Renal cortex interstitium (tissue), 11 donors: Measurements from ENCODE around the gene TCF4. TPM values are rescaled to one million over a fixed set of nuclear protein-coding genes. Genes with fewer than 3 reads are reported as not detected.
A peak's percentile ranks its signal among the peaks of the same experiment; 100 is the strongest.

Source experiments
- DNase-seq, 11 donors: peaks; one replicate each; pipeline ENCODE4 v3.0.0-alpha.2; 2013; ENCODE audit warnings: low read depth in 9 of 11, low spot score in 4 of 11; ENCODE audit errors: extremely low read depth in 1 of 11
- polyA plus RNA-seq, 3 donors: library from polyadenylated mRNA; unstranded; fragments of 120-200 nt; gene quantifications; one replicate each; pipeline ENCODE4 v1.2.1, GENCODE V29; 2013; ENCODE audit not compliant: insufficient read length in 3 of 3

The TCF4 gene
- polyA plus RNA-seq, 3 donors: 70.9 to 79.8 (median 71.1) TPM

DNA sequence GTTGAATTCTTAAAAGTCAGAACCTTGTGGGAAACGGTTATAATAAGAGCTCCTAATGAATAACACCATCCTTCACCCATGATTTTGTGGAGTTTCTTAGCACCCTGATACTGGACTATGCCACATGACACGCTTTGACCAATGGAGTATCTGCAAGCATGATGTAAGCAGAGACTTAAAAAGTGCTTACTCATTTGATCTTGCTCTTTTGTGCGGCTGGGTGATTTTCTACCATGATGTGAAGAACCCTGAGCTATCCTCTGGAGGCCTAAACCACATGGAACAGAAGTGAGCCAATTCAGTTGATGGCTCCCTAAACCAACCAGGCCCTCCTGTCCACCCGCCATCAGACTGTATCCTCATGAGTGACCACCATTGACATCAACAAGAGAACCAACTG, 70.9 kb downstream of the TCF4 start:
- no peak for DNase-seq

DNA sequence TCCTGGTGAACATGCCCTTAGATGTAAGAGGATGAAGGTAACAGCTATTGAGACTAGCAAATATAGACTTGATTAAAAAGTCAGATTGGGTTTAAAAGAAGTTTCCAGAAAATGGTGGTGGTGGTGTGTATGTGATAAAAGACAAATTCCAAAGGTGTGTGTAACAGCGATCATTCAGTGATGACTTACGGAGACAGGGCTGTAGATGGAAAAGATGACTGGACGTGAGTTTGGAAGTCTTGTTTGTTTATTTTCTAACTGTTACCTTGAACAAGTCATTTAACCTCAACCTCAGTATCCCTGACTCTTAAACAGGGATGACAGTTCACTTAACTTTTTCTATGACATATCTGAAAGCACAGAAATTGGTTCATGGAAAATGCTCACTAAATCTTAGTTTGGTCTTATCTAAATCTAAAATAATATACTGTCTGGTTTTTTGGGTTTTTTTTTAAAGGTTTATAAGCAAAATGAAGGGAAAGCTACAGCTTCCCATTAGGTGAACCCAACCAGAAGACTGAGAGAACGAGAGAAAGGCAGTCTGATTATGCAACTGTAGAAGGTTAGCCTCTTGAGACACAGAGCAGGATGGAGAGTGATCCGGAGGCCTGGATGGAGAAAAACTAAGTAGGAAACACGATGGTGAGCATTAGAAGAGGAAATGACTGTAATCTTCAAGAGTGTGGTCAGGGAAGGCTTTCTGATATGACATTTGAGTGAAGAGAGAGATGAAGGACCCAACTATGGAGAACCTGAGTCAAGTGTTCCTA, 71.9 kb downstream of the TCF4 start:
- DNase-seq: no peak

DNA sequence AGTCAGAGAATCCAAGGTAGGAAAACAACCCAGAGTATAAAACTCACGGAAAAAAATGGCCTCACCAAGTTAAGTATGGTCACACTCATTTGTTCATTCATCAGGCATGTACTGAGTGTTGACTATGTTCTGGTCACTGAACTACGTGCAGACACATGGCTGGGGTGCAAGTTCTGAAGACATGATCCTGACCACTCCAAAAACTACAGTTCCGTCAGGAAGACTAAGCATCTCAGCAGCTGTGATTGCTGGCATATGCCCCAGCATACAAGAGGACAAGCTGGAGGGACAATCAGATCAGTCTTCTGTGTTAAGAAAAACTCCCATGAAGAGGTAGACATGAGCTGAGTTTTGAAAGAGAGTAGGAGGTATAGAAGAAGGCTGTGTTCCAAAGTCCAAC, 72.8 kb downstream of the TCF4 start:
- no peak for DNase-seq

DNA sequence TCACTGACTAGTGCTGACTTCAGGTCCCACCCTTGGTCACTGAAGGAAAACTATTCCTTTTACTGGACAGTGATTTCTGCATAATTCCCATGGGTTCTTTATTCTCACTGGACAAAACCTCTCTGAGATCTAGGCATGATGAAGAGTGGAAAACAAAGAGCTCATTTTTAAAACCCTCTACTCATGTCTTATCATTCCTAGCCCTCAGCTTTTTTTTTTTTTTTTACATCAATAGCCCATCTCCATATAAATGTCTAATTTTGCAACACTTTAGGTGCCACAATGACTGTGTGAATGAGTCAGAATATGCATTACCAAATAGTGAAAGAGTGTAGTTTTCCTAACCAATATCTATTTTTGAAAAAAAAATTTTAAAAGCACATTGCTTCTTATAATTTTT, 74.8 kb downstream of the TCF4 start:
- no peak for DNase-seq

DNA sequence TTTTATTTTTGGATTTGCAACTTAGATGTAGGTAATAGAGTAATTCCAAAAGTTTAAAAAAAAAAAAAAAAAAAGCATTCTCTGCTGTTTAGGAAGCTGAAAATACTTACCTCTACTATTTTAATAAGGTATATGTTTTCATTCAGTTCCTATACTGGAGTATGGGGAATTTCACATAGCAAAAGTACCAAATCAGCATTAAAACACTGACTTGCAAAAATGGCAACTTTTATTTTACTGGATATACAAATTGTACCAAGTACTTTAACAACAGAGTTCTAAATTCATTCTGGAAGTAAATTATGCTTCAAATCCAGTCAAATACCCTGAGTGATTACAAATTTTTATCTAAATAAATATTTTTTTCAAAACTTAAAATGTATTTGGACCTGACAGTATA, 76.7 kb downstream of the TCF4 start:
- DNase-seq: no peak

DNA sequence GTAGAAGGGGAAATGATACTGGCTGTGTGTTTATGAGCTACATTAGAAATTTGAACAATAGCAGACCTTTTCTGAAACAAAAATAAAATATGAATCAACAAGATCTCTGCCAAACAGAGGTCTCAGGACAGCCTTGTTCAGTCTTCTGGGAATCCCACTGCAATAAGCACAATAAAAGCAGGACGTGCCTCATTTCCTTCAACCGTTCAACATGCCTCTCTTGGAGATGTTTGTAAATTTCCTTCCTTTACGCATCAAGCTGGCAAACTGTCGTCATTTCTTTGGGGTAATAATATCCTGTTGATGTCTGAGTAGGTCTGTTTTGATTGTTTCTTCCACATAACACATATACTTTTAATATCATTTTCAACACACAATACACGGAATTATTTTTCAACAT, 77.2 kb downstream of the TCF4 start:
- DNase-seq: peak in 6 of 11 donors; percentile 15 to 59 (median 46)

DNA sequence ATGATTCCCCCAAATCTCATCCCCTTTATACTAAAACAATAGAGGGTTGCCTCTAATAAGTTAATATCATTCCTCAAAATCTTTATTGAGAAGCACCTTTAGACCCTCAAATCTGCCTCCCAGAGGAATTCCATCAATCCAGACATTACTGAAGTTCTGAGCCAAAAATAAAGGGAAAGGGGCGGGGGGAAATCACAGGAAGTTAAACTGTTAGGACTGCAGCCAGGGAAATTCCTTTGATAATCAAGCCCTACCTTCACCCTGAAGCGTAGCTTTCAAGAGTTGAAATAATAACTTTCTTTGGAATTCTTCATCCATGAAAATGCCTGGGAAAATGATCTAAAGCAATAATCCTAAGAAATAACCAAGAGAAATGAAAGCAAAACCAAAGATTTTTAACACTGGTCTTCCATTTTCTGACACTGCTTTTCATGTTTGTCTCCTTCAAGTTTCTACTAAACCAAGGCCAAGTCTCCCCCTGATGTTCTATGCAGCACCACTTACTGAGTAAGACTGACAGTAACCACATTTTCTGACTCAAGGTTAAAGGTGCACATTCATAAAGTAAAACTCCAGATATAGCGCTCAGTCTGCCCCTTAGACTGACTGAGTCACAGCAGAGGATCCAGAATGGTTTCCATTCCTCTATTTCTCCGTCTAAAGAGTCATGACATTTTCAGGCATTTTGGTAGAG, 78.2 kb downstream of the TCF4 start:
- DNase-seq: peak in 7 of 11 donors; percentile 40 to 52 (median 47)

DNA sequence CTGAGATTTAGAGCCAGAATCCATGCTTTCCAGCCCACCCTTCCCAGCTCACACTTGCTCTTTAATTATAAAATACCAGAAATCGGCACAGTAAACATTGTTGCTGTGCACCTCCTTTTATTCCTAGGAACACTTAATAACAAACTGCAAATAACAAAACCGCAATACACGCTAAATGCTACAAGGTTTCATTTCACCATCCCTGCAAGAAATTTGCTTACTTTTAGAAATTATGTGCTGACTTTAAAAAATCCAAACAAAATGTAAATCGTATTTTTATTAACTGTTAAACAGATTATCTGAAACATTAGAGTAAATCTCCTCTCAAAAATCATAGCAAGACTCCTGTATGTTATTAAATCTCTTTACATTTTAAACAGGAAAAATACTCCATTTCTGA, 79.3 kb downstream of the TCF4 start:
- DNase-seq: no peak

- DNase-seq: no peak
Measured at GRCh38 chr18:55506074-55506473, 81.9 kb downstream of the TCF4 start.

DNA sequence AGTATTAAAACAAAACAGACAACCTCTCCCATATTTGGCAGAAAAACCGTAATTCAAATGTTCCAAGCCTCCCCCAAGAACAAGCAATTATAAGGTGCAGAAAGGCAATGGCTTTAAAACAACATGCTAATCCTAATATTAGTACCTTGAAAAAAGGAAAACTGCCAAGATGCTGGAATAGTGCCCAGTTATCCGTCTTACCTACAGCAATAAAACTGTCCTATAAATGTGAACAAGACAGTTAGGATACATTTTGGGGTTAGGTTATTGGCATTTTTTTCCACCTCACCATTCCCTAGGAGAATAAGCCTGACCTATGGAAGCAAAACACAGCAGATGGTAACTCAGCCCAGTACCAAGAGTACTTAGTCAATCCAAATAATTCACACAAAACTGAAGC, 83.2 kb downstream of the TCF4 start:
- DNase-seq: no peak

GRCh38 chr18:55503167-55503820, 84.7 kb downstream of the TCF4 start:
- DNase-seq: no peak

DNA sequence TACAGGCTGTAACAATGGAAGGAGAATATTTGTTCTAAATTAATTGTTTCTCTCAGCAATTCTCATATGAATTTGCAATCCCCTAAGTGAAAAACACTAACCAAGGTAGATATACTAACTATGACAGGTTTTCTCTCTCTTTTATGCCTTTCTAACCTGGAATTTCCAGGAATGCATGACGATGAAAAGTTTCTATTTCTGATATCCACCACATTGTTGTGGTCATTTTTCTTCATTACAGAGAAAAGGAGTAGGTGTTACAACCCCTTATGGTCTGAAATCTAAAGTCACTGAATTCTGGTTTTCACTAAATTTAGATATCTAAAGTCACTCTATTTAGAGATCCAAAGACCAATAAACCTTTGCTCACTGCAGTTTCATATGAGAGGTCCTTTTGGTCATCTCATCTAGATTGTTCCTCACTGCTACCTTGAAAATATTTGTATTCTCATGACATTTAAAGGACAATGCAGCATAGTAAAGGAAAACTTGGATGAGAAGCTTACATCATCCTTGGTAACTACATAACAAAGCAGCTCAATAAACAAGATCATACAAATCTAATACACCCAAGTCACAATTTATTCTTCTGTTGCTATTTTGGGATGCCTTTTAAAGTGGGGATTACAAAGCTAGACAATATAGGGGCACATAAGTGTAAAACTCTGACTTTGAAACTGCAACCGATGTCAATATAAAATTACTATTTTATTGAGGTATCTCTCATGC, 85.8 kb downstream of the TCF4 start:
- no peak for DNase-seq

DNA sequence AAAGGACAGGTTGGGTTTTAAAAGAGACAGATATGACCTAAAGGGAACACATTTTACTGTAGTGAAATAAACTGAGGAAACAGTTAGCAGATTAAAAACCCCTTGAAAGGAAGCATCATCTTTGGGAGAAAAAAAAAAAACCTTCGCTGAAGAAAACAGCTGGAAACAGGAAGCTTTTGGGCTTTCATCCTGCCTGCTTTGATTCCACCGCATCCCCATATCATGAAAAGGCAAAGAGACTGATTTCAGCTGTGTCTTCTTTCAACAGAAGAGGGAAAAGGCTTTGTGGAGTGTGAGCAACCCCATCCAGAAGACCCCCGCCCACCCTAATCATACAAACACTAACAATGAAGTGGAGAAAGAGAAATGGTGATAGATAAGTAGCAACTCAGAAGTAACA, 86.4 kb downstream of the TCF4 start:
- DNase-seq: peak in 1 of 11 donors; percentile 20

DNA sequence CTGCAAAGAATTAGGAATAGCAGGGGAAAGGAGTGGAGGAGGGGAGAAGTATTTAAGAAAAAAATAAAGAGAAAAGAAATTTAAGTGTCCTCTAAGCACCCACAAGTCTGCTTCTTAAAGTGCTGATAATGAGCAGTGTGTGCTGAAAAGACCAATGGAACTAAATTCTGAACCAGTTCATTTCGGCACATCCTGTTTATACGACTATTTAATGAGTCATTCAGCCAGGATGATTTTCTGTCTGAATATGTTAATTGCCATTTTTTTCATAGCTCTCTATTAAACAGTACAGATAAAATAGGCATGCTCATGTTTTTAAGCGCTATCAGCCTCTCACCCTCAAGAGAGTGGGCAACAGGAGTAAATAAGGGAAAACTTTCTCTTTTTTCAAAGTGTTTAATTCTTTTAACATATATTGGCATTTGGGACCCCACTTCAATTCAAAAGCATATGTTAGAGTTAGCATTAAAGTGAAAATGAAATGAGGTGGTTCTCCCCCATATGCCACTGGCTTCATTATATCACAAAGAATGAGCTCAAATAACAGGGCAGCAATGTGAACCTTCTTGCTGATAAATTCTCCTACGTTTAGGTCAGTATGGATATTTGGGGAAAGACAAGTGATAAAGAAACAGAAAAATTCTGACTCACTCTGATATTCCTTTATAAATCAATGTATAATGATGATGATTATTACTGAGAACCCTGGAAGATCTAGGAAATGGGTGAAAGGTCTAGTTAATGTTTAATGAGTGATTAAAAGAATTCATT, 87.5 kb downstream of the TCF4 start:
- no peak for DNase-seq

DNA sequence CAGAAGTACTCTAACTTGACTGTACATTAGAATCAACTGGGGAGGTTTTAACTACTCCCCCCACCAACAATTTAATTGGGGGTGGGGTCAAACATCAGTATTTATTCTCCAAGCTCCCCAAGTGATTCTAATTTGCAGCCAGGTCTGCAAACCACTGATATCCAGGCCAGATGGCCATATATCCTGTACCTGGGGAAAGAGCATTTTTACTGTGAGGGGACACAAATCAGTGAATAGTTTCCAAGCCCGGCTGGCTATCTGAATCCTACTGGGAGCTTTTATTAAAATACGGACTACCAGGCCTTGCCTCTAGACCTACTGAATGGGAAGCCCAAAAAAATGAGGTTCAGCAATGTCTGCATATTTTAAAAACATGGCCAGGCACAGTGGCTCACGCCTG, 88.5 kb downstream of the TCF4 start:
- no peak for DNase-seq

DNA sequence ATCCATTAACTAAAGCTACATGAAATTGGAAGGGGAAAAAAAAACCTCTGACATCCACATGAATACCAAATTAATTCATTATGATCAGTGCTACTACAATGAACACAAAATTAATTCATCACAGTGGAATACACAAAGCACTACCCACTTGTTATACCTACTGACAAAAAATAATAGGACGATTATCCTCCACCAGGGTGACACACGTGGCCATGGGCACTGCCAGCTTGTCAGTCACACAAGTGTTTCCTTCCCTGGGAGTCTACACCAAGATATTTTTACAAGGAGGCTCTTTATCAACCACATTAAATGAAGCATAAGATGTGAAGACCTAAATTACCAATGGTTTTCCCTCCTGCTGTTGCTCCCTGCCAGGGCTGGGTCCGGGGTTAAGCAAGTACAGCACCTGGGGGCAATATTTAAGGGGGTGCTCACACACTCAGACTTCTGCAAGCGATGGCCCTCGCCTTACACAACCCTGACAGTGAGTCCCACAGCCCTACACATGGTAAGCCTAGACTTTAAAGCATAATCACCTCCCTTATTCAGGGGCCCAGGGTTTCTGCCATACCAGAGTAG, 90.1 kb downstream of the TCF4 start:
- no peak for DNase-seq

- DNase-seq: no peak
Measured at GRCh38 chr18:55494899-55495298, 93.1 kb downstream of the TCF4 start.

- no peak for DNase-seq
Measured at GRCh38 chr18:55494441-55494840, 93.6 kb downstream of the TCF4 start.

DNA sequence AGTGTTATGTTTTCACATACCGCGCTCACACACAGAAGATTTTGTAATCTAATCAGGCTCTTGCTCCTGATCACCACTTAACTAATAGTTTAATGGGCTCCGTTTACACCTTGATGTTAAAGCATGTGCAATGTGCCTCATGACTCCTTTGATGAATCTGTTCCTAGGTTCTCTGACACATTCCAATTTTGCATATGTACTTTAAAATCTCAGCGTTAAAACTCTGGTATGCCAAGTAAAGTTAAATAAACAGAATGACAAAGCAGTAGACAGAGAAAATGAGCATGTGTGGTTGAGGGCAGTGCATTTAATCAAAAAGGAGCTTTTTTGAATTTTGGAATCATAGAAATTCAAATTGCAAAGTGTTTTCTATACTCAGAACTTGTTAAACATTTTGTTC, 96.4 kb downstream of the TCF4 start:
- DNase-seq: no peak
